ENCODE results near the gene SULT1C2. TPM values are rescaled to one million over a fixed set of nuclear protein-coding genes. Genes with fewer than 3 reads are reported as not detected.

The SULT1C2 gene
- total and polyA plus RNA-seq, 9 of the 15 experiments (the other 6 are each of a cell fraction or from before 2014, with no cell fraction given) = 0.22 TPM; not detected in 8

DNA sequence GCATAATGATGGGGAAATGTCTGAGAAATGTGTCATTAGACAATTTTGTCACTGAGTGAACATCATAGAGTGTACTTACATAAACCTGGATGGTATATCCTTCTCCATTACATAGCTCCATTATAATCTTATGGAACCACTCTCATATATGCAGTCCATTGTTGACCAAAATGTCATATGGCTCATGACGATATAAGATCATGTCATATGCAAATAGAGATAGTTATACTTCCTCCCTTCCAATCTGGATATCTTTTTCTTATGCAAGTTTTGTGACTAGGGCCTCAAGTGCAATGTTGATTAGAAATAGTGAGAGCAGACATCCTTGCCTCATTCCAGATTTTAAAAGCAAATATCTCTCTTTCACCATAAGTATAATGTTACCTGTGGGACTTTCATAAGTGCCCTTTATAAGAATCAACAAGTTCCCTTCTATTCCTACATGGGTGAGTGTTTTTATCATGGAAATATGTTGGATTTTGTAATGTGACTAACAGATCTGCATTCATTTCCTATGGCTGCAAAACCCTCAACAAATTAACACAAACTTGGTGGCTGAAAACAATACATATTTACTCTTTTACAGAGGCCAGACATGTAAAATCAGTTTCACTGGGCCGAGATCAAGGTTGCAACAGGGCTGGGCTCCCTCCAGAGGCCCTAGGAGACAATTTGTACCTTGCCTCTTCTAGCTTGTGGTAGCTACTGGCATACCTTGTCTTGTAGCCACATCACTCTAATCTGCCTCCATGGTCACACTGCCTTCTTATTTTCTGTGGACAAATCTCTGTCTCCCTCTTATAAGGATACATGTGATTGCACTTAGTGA lies 67.4 kb downstream of the SULT1C2 start (continued):
- TF ChIP-seq TAF9B (IDR thresholded peaks at IDR 0.05; ENCODE audit: partially characterized antibody) (peak; percentile 74), TAF15 (IDR thresholded peaks at IDR 0.05; ENCODE audit: low read depth, low read length) (no peak), TRIM24 (IDR thresholded peaks at IDR 0.05) (peak; percentile 51 to 66; a peak in 3 of 4 replicates), PPARD (CRISPR knock-in tag; IDR thresholded peaks at IDR 0.05) (no peak), BRD9 (IDR thresholded peaks at IDR 0.05; ENCODE audit: low read depth, partially characterized antibody) (no peak), PHF21A (IDR thresholded peaks at IDR 0.05; ENCODE audit: borderline replicate concordance, low read depth) (no peak), FOXA1 (IDR thresholded peaks at IDR 0.05; ENCODE audit: borderline replicate concordance) (no peak), CEBPB (tag; IDR thresholded peaks at IDR 0.05) (peak; percentile 61), ZNF408 (CRISPR knock-in tag; IDR thresholded peaks at IDR 0.05; ENCODE audit: low read depth) (no peak), BDP1 (IDR thresholded peaks at IDR 0.05; ENCODE audit: insufficient read depth, insufficient read length) (no peak), EGR1 (conservative IDR thresholded peaks at IDR 0.05) (no peak), SOX6 (IDR thresholded peaks at IDR 0.05) (peak; percentile 42; the same call in 1 of the 2 replicates), ZNF134 (CRISPR knock-in tag; conservative IDR thresholded peaks at IDR 0.05) (no peak), MEIS2 (IDR thresholded peaks at IDR 0.05; ENCODE audit: partially characterized antibody) (no peak), DPF2 (IDR thresholded peaks at IDR 0.05) (no peak), NCOA6 (IDR thresholded peaks at IDR 0.05) (no peak)
- TF ChIP-seq, protein P1, sequence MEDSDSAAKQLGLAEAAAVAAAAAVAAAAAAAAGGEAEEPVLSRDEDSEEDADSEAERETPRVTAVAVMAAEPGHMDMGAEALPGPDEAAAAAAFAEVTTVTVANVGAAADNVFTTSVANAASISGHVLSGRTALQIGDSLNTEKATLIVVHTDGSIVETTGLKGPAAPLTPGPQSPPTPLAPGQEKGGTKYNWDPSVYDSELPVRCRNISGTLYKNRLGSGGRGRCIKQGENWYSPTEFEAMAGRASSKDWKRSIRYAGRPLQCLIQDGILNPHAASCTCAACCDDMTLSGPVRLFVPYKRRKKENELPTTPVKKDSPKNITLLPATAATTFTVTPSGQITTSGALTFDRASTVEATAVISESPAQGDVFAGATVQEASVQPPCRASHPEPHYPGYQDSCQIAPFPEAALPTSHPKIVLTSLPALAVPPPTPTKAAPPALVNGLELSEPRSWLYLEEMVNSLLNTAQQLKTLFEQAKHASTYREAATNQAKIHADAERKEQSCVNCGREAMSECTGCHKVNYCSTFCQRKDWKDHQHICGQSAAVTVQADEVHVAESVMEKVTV (CRISPR knock-in tag; IDR thresholded peaks at IDR 0.05) = no peak
- TF ChIP-seq, protein P2, sequence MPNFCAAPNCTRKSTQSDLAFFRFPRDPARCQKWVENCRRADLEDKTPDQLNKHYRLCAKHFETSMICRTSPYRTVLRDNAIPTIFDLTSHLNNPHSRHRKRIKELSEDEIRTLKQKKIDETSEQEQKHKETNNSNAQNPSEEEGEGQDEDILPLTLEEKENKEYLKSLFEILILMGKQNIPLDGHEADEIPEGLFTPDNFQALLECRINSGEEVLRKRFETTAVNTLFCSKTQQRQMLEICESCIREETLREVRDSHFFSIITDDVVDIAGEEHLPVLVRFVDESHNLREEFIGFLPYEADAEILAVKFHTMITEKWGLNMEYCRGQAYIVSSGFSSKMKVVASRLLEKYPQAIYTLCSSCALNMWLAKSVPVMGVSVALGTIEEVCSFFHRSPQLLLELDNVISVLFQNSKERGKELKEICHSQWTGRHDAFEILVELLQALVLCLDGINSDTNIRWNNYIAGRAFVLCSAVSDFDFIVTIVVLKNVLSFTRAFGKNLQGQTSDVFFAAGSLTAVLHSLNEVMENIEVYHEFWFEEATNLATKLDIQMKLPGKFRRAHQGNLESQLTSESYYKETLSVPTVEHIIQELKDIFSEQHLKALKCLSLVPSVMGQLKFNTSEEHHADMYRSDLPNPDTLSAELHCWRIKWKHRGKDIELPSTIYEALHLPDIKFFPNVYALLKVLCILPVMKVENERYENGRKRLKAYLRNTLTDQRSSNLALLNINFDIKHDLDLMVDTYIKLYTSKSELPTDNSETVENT (CRISPR knock-in tag; IDR thresholded peaks at IDR 0.05) = no peak
- TF ChIP-seq, protein P3, sequence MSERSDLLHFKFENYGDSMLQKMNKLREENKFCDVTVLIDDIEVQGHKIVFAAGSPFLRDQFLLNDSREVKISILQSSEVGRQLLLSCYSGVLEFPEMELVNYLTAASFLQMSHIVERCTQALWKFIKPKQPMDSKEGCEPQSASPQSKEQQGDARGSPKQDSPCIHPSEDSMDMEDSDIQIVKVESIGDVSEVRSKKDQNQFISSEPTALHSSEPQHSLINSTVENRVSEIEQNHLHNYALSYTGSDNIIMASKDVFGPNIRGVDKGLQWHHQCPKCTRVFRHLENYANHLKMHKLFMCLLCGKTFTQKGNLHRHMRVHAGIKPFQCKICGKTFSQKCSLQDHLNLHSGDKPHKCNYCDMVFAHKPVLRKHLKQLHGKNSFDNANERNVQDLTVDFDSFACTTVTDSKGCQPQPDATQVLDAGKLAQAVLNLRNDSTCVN (CRISPR knock-in tag; IDR thresholded peaks at IDR 0.05) = no peak
- TF ChIP-seq, protein P4, sequence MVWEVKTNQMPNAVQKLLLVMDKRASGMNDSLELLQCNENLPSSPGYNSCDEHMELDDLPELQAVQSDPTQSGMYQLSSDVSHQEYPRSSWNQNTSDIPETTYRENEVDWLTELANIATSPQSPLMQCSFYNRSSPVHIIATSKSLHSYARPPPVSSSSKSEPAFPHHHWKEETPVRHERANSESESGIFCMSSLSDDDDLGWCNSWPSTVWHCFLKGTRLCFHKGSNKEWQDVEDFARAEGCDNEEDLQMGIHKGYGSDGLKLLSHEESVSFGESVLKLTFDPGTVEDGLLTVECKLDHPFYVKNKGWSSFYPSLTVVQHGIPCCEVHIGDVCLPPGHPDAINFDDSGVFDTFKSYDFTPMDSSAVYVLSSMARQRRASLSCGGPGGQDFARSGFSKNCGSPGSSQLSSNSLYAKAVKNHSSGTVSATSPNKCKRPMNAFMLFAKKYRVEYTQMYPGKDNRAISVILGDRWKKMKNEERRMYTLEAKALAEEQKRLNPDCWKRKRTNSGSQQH (CRISPR knock-in tag; IDR thresholded peaks at IDR 0.05) = no peak
- TF ChIP-seq, protein P5, sequence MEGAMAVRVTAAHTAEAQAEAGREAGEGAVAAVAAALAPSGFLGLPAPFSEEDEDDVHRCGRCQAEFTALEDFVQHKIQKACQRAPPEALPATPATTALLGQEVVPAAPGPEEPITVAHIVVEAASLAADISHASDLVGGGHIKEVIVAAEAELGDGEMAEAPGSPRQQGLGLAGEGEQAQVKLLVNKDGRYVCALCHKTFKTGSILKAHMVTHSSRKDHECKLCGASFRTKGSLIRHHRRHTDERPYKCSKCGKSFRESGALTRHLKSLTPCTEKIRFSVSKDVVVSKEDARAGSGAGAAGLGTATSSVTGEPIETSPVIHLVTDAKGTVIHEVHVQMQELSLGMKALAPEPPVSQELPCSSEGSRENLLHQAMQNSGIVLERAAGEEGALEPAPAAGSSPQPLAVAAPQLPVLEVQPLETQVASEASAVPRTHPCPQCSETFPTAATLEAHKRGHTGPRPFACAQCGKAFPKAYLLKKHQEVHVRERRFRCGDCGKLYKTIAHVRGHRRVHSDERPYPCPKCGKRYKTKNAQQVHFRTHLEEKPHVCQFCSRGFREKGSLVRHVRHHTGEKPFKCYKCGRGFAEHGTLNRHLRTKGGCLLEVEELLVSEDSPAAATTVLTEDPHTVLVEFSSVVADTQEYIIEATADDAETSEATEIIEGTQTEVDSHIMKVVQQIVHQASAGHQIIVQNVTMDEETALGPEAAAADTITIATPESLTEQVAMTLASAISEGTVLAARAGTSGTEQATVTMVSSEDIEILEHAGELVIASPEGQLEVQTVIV (CRISPR knock-in tag; IDR thresholded peaks at IDR 0.05; ENCODE audit: borderline replicate concordance) = no peak
